H9 (cell line): Measurements from ENCODE around the gene DOCK9. TPM values are rescaled to one million over a fixed set of nuclear protein-coding genes. Genes with fewer than 3 reads are reported as not detected.

Experiments used
- DNase-seq: peaks from one replicate; pipeline ENCODE4 v3.0.0-alpha.2; 2017
- H2AFZ ChIP-seq: one replicate; pipeline ENCODE4 v1.6.1; 2013; ENCODE audit warnings: mild to moderate bottlenecking, low read length, control low read depth, moderate library complexity
- H2AK5ac ChIP-seq: 2 replicates; pipeline ENCODE4 v1.6.1; 2013; ENCODE audit warnings: low read length, control low read depth, mixed read lengths; ENCODE audit not compliant: insufficient read length
- H2BK120ac ChIP-seq: one replicate; pipeline ENCODE4 v1.6.1; 2013; ENCODE audit warnings: low read depth, mild to moderate bottlenecking, low read length, control low read depth, inconsistent platforms; ENCODE audit not compliant: poor library complexity, severe bottlenecking
- H2BK12ac ChIP-seq: 2 replicates; pipeline ENCODE4 v1.6.1; 2013; ENCODE audit warnings: low read length, control low read depth, mixed read lengths, low read depth; ENCODE audit not compliant: insufficient read length
- H2BK15ac ChIP-seq: 2 replicates; pipeline ENCODE4 v1.6.1; 2013; ENCODE audit warnings: low read depth, low read length, control low read depth
- H2BK20ac ChIP-seq: one replicate; pipeline ENCODE4 v1.6.1; 2013; ENCODE audit warnings: low read depth, mild to moderate bottlenecking, low read length, control low read depth, inconsistent platforms; ENCODE audit not compliant: poor library complexity, severe bottlenecking
- H2BK5ac ChIP-seq: 2 replicates; pipeline ENCODE4 v1.6.1; 2013; ENCODE audit warnings: low read length, control low read depth, mixed read lengths; ENCODE audit not compliant: insufficient read length
- H3K14ac ChIP-seq: 2 replicates; pipeline ENCODE4 v1.6.1; 2013; ENCODE audit warnings: low read length, control low read depth; ENCODE audit not compliant: insufficient read depth
- H3K18ac ChIP-seq: 2 replicates; pipeline ENCODE4 v1.6.1; 2013; ENCODE audit warnings: low read depth, mild to moderate bottlenecking, mixed read lengths, low read length, control low read depth; ENCODE audit not compliant: insufficient read length
- H3K23ac ChIP-seq: 2 replicates; pipeline ENCODE4 v1.6.1; 2013; ENCODE audit warnings: low read length, control low read depth, mixed read lengths, low read depth; ENCODE audit not compliant: insufficient read length
- H3K23me2 ChIP-seq: 2 replicates; pipeline ENCODE4 v1.6.1; 2013; ENCODE audit warnings: low read depth, mild to moderate bottlenecking, mixed read lengths, low read length, control low read depth; ENCODE audit not compliant: insufficient read length, poor library complexity, severe bottlenecking
- H3K27ac ChIP-seq: 2 replicates; pipeline ENCODE4 v1.5.1; 2013; ENCODE audit warnings: low read length, control low read depth, mixed read lengths, low read depth; ENCODE audit not compliant: insufficient read length
- H3K27me3 ChIP-seq: 2 replicates; pipeline ENCODE4 v1.6.1; 2013; ENCODE audit warnings: low read length, control low read depth, inconsistent platforms; ENCODE audit not compliant: insufficient read depth
- H3K4ac ChIP-seq: 2 replicates; pipeline ENCODE4 v1.6.1; 2013; ENCODE audit warnings: low read depth, mild to moderate bottlenecking, control low read depth, inconsistent platforms, low read length, moderate library complexity
- H3K4me1 ChIP-seq: 2 replicates; pipeline ENCODE4 v1.6.1; 2013; ENCODE audit warnings: low read length, control low read depth, inconsistent platforms; ENCODE audit not compliant: insufficient read depth
- H3K4me2 ChIP-seq: 2 replicates; pipeline ENCODE4 v1.6.1; 2013; ENCODE audit warnings: low read length, control low read depth, mixed read lengths; ENCODE audit not compliant: insufficient read length, insufficient read depth
- H3K56ac ChIP-seq: 2 replicates; pipeline ENCODE4 v1.6.1; 2013; ENCODE audit warnings: low read depth, mild to moderate bottlenecking, mixed read lengths, low read length, control low read depth; ENCODE audit not compliant: insufficient read length
- H3K79me1 ChIP-seq: 2 replicates; pipeline ENCODE4 v1.6.1; 2013; ENCODE audit warnings: low read depth, mild to moderate bottlenecking, moderate library complexity, low read length, control low read depth, inconsistent platforms; ENCODE audit not compliant: insufficient read depth, poor library complexity, severe bottlenecking
- H3K79me2 ChIP-seq: 2 replicates; pipeline ENCODE4 v1.6.1; 2013; ENCODE audit warnings: low read length, control low read depth, inconsistent platforms; ENCODE audit not compliant: insufficient read depth
- H3K9ac ChIP-seq: 2 replicates; pipeline ENCODE4 v1.6.1; 2013; ENCODE audit warnings: low read length, control low read depth, mixed read lengths; ENCODE audit not compliant: insufficient read length; ENCODE audit errors: extremely low read depth
- H3K9me3 ChIP-seq: one replicate; pipeline ENCODE4 v1.6.1; 2013; ENCODE audit warnings: low read depth, low read length, inconsistent platforms; ENCODE audit not compliant: control insufficient read depth
- H3T11ph ChIP-seq: one replicate; pipeline ENCODE4 v1.6.1; 2013; ENCODE audit warnings: mild to moderate bottlenecking, low read length, control low read depth, inconsistent platforms
- H4K20me1 ChIP-seq: one replicate; pipeline ENCODE4 v1.6.1; 2013; ENCODE audit not compliant: control insufficient read depth, insufficient read length, insufficient read depth
- H4K5ac ChIP-seq: 2 replicates; pipeline ENCODE4 v1.6.1; 2013; ENCODE audit warnings: low read depth, mild to moderate bottlenecking, mixed read lengths, low read length, control low read depth; ENCODE audit not compliant: insufficient read length
- H4K8ac ChIP-seq: replicated peaks from 2 replicates; pipeline ENCODE4 v1.6.1; 2013; ENCODE audit warnings: low read length, control low read depth, mixed read lengths, low read depth; ENCODE audit not compliant: insufficient read length
- H4K91ac ChIP-seq: 2 replicates; pipeline ENCODE4 v1.6.1; 2013; ENCODE audit warnings: low read depth, mild to moderate bottlenecking, moderate library complexity, mixed read lengths, low read length, control low read depth; ENCODE audit not compliant: insufficient read length
- H3K27ac Mint-ChIP-seq, 3 experiments: 2 replicates in 2 of 3; 3 replicates in 1 of 3; pipeline ENCODE4 v1.8.0; 2020 to 2021; ENCODE audit warnings: mixed read lengths in 3 of 3, mild to moderate bottlenecking in 1 of 3, moderate library complexity in 1 of 3
- H3K27me3 Mint-ChIP-seq: 2 replicates; pipeline ENCODE4 v1.8.0; 2021; ENCODE audit warnings: low read depth, mild to moderate bottlenecking, moderate library complexity, mixed read lengths
- H3K36me3 Mint-ChIP-seq, 3 experiments: 2 replicates in 2 of 3; 3 replicates in 1 of 3; pipeline ENCODE4 v1.8.0; 2020 to 2021; ENCODE audit warnings: low read depth in 3 of 3, mixed read lengths in 3 of 3; ENCODE audit not compliant: insufficient read depth in 1 of 3
- H3K4me1 Mint-ChIP-seq, 2 experiments: 2 replicates each; pipeline ENCODE4 v1.8.0; 2020; ENCODE audit warnings: mixed read lengths in 2 of 2
- H3K4me3 Mint-ChIP-seq, 2 experiments: 2 replicates in 1 of 2; 3 replicates in 1 of 2; pipeline ENCODE4 v1.8.0; 2020 to 2021; ENCODE audit warnings: mild to moderate bottlenecking in 2 of 2, mixed read lengths in 2 of 2, moderate library complexity in 1 of 2
- H3K9me3 Mint-ChIP-seq, 2 experiments: 2 replicates in 1 of 2; 3 replicates in 1 of 2; pipeline ENCODE4 v1.8.0; 2020; ENCODE audit warnings: mild to moderate bottlenecking in 2 of 2, mixed read lengths in 2 of 2, moderate library complexity in 1 of 2
- CTCF ChIP-seq: fragments of 200-600 bp; sonication (generic); conservative IDR thresholded peaks from 3 replicates; pipeline ENCODE4 v1.8.0; 2021; ENCODE audit warnings: antibody characterized with exemption, mild to moderate bottlenecking
- WGBS: extraction: QIAGEN DNeasy Blood & Tissue Kit; methylation state at CpG from one replicate; pipeline ENCODE4 v1.1.7; 2013; ENCODE audit warnings: missing lambda C conversion rate, low lambda C conversion rate, mixed read lengths; ENCODE audit not compliant: insufficient read length; ENCODE audit errors: extremely low coverage; 5-methylcytosine and 5-hydroxymethylcytosine counted together
- total RNA-seq: library from RNA; stranded (reverse); gene quantifications from 2 replicates; pipeline ENCODE4 v1.2.1, GENCODE V29; 2021

The DOCK9 gene
- total RNA-seq, 1 experiment from 2014 or later, result 23.0 TPM

- no peak overlapping the region for H4K5ac ChIP-seq
Observed at GRCh38 chr13:98942997-98943396, 34.9 kb downstream of the DOCK9 start.

More at GRCh38 chr13:98942997-98943396, 34.9 kb downstream of the DOCK9 start:
- H3K27me3 ChIP-seq, result no peaks in the 10 kb centered on the region
- H2AFZ ChIP-seq, result no peak overlapping the region
- H3K79me1 ChIP-seq, result no peaks in the 10 kb centered on the region
- H3K23me2 ChIP-seq, result no peaks in the 10 kb centered on the region
- no peak overlapping the region for H2BK12ac ChIP-seq
- H3K9ac ChIP-seq, result no peak overlapping the region
- no peak overlapping the region for H3K56ac ChIP-seq
- H2AK5ac ChIP-seq, result no peak overlapping the region
- Mint-ChIP-seq H3K9me3 (no peaks in the 10 kb centered on the region), H3K36me3 (no peaks in the 10 kb centered on the region), H3K27me3 (no peaks in the 10 kb centered on the region), H3K27ac (no peak overlapping the region), H3K4me1 (peaks cover 31 to 32% of the 10 kb centered on the region in 2 experiments), H3K4me3 (no peak overlapping the region)
- no peak overlapping the region for H3K14ac ChIP-seq
- no peak overlapping the region for H3K18ac ChIP-seq
- DNase-seq, result no peak
- no peak overlapping the region for H2BK20ac ChIP-seq
- no peak overlapping the region for H3K27ac ChIP-seq
- H3T11ph ChIP-seq, result no peak overlapping the region
- WGBS, result no CpG with 5 or more reads among the region's 3 CpGs
- no peak overlapping the region for H3K4me2 ChIP-seq
- H2BK120ac ChIP-seq, result no peak overlapping the region
- no peak overlapping the region for H3K23ac ChIP-seq
- no peak overlapping the region for H3K4ac ChIP-seq
- no peak for TF ChIP-seq CTCF
- H3K79me2 ChIP-seq, result no peaks in the 10 kb centered on the region
- H3K4me1 ChIP-seq, result peaks cover 3% of the 10 kb centered on the region; the same call in 1 of the 2 replicates
- no peak overlapping the region for H4K91ac ChIP-seq
- no peaks in the 10 kb centered on the region for H4K20me1 ChIP-seq
- H2BK5ac ChIP-seq, result no peak overlapping the region
- H2BK15ac ChIP-seq, result no peak overlapping the region
- no peak overlapping the region for H4K8ac ChIP-seq
- H3K9me3 ChIP-seq, result no peaks in the 10 kb centered on the region
